ENCODE measurements around the gene KPNA6. TPM values are rescaled to one million over a fixed set of nuclear protein-coding genes. Genes with fewer than 3 reads are reported as not detected.

The KPNA6 gene
- total RNA-seq, 6 experiments from 2014 or later = 116 to 132 (median 122) TPM

DNA sequence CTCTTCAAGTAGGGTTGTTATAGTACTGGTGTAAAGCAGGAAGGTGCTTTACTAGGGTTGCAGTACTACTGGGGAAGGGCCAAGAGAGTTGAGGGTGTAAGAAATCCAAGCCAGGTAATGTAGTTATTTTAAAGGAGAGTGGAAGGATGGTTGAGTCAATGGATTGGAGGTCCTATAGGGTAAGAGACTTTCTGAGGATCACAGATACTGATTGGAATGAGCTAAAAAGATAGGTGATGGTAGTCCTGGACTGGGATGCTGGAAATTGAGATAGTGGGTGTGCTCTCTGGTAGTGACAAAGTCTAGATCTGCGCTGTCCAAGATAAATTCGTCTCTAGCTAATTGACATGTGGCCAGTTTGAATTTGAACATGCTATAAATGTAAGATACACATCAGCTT, 78.6 kb downstream of the KPNA6 start:
- DNase-seq = no peak
- Mint-ChIP-seq H3K36me3 (ENCODE audit: low read depth) (peaks cover 48% of the 10 kb centered on the region), H3K27ac (peak overlapping the region; percentile 57), H3K4me3 (peak overlapping the region; percentile 28; the same call in 1 of the 2 replicates), H3K9me3 (no peaks in the 10 kb centered on the region), H3K4me1 (ENCODE audit: low read depth) (peaks cover 38% of the 10 kb centered on the region), H3K27me3 (ENCODE audit: insufficient read depth) (no peaks in the 10 kb centered on the region; the same call in 1 of the 2 replicates)
- TF ChIP-seq, protein P1, sequence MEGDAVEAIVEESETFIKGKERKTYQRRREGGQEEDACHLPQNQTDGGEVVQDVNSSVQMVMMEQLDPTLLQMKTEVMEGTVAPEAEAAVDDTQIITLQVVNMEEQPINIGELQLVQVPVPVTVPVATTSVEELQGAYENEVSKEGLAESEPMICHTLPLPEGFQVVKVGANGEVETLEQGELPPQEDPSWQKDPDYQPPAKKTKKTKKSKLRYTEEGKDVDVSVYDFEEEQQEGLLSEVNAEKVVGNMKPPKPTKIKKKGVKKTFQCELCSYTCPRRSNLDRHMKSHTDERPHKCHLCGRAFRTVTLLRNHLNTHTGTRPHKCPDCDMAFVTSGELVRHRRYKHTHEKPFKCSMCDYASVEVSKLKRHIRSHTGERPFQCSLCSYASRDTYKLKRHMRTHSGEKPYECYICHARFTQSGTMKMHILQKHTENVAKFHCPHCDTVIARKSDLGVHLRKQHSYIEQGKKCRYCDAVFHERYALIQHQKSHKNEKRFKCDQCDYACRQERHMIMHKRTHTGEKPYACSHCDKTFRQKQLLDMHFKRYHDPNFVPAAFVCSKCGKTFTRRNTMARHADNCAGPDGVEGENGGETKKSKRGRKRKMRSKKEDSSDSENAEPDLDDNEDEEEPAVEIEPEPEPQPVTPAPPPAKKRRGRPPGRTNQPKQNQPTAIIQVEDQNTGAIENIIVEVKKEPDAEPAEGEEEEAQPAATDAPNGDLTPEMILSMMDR (IDR thresholded peaks at IDR 0.05) = no peak

DNA sequence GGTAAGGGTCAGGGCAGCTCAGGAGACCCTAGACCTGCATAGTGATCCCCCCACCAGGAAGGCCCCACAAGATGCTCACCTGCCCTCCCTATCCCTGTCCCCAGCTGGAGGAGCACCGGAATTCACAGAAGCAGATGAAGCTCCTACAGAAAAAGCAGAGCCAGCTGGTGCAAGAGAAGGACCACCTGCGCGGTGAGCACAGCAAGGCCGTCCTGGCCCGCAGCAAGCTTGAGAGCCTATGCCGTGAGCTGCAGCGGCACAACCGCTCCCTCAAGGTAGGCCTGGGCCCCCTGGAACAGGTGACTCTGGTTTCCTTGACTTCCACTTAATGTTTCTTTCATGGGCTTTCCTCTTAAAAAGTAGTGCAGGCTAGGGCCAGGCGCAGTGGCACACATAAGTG, 80.0 kb downstream of the KPNA6 start:
- H3K4me3 Mint-ChIP-seq = no peak overlapping the region
- H3K27me3 Mint-ChIP-seq (ENCODE audit: insufficient read depth) = no peaks in the 10 kb centered on the region; the same call in 1 of the 2 replicates
- H3K36me3 Mint-ChIP-seq (ENCODE audit: low read depth) = peaks cover 52% of the 10 kb centered on the region
- no peak overlapping the region for H3K27ac Mint-ChIP-seq
- no peak for DNase-seq
- H3K4me1 Mint-ChIP-seq (ENCODE audit: low read depth) = peaks cover 34% of the 10 kb centered on the region
- TF ChIP-seq, protein P1 (IDR thresholded peaks at IDR 0.05) = no peak
- H3K9me3 Mint-ChIP-seq = no peaks in the 10 kb centered on the region

DNA sequence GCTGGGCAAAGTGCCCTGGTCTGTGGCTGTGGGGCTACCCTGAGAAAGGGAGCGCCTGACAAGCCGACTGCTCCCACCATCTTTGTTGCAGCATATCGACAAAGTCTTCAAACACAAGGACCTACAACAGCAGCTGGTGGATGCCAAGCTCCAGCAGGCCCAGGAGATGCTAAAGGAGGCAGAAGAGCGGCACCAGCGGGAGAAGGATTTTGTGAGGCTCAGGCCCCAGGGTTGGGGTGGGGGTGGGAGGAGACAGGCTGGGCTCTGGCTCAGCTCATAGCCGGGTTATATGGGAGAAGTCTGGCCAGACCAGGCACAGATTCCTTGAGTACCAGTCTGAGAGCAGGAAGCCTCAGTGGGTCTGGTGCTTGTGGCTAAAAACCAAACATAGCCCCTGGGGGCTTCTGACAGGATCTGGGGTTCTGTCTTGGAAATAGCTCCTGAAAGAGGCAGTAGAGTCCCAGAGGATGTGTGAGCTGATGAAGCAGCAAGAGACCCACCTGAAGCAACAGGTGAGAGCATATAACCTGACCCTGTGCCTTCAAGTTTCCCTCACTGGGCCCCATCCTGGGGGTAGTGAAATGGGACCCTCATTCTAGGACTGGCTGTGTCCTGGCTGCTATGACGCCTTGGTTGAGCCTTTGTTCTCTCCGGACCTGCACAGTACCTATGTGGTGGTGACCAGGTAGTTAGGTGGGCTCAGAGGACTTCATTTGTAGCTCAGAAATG, 84.5 kb downstream of the KPNA6 start:
- Mint-ChIP-seq H3K4me1 (ENCODE audit: low read depth) (peaks cover 25% of the 10 kb centered on the region), H3K36me3 (ENCODE audit: low read depth) (peaks cover 54% of the 10 kb centered on the region), H3K9me3 (no peaks in the 10 kb centered on the region), H3K27me3 (ENCODE audit: insufficient read depth) (peaks cover 12% of the 10 kb centered on the region), H3K4me3 (no peak overlapping the region), H3K27ac (peak overlapping the region; percentile 32; the same call in 1 of the 2 replicates)
- DNase-seq = no peak
- TF ChIP-seq, protein P1 (IDR thresholded peaks at IDR 0.05) = no peak

DNA sequence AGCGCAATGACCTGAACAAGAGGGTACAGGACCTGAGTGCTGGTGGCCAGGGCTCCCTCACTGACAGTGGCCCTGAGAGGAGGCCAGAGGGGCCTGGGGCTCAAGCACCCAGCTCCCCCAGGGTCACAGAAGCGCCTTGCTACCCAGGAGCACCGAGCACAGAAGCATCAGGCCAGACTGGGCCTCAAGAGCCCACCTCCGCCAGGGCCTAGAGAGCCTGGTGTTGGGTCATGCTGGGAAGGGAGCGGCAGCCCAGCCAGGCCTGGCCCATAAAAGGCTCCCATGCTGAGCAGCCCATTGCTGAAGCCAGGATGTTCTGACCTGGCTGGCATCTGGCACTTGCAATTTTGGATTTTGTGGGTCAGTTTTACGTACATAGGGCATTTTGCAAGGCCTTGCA, 87.1 kb downstream of the KPNA6 start:
- TF ChIP-seq, protein P1 (IDR thresholded peaks at IDR 0.05) = no peak
- Mint-ChIP-seq H3K9me3 (no peaks in the 10 kb centered on the region), H3K4me3 (no peak overlapping the region), H3K4me1 (ENCODE audit: low read depth) (peaks cover 47% of the 10 kb centered on the region), H3K27ac (no peak overlapping the region; the same call in 1 of the 2 replicates), H3K27me3 (ENCODE audit: insufficient read depth) (peaks cover 12% of the 10 kb centered on the region), H3K36me3 (ENCODE audit: low read depth) (peaks cover 46% of the 10 kb centered on the region)
- DNase-seq = no peak

DNA sequence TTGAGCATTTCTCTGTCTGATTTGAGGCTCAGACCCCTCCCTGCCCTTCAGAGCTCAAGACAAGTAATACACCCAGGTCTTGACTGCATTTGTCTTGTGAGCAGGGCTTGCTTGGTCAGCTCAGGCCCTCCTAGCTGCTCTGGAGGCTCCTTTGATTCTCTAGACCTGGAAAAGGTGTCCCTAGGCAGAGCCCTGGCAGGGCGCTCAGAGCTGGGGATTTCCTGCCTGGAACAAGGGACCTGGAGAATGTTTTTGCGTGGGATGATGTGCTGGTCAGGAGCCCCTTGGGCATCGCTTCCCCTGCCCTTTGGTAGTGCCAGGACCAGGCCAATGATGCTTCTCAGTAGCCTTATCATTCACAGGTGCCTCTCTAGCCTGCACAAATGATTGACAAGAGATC, 87.7 kb downstream of the KPNA6 start:
- H3K4me3 Mint-ChIP-seq = no peak overlapping the region

More for the DNA sequence above, 87.7 kb downstream of the KPNA6 start:
- DNase-seq = no peak
- H3K27ac Mint-ChIP-seq = no peak overlapping the region; the same call in 1 of the 2 replicates
- H3K9me3 Mint-ChIP-seq = no peaks in the 10 kb centered on the region
- TF ChIP-seq, protein P1 (IDR thresholded peaks at IDR 0.05) = no peak
- peaks cover 51% of the 10 kb centered on the region for H3K4me1 Mint-ChIP-seq (ENCODE audit: low read depth)
- H3K36me3 Mint-ChIP-seq (ENCODE audit: low read depth) = peaks cover 43% of the 10 kb centered on the region
- H3K27me3 Mint-ChIP-seq (ENCODE audit: insufficient read depth) = peaks cover 12% of the 10 kb centered on the region

All from HFFc6 (cell line).